Measurements from ENCODE around the gene CEP97.

Gene CEP97

GRCh38 chr3:101803173-101803782 is 78.9 kb downstream of the CEP97 start:
- Histone ChIP-seq H3K36me3 (peaks cover 23 to 51% (median 37%) of the 10 kb centered on the region in 11 experiments), H3K9ac (no peak overlapping the region), H3K4me3 (no peak overlapping the region), H3K4me2 (no peak overlapping the region), H3K27ac (no peak overlapping the region), H3K27me3 (no peaks in the 10 kb centered on the region), H3K9me3 (replicated peaks in 1 of 11) (no peaks in the 10 kb centered on the region), H3K4me1 (no peaks in the 10 kb centered on the region), H4K20me1 (peaks cover 0 to 4% (median 0%) of the 10 kb centered on the region in 11 experiments; a peak in 2 of 22 replicates)
- TF ChIP-seq Cebpa-rat (IDR thresholded peaks at IDR 0.05): no peak

- Histone ChIP-seq H3K9ac (no peak overlapping the region), H3K4me2 (no peak overlapping the region)
- TF ChIP-seq Cebpa-rat (IDR thresholded peaks at IDR 0.05): no peak
These were observed 79.5 kb downstream of the CEP97 start for GRCh38 chr3:101803939-101804338.

GRCh38 chr3:101806491-101806890 is 82.1 kb downstream of the CEP97 start:
- no peaks in the 10 kb centered on the region for H3K9me3 ChIP-seq (replicated peaks in 1 of 11)
- H3K4me2 ChIP-seq: no peak overlapping the region
- H3K4me1 ChIP-seq: peaks cover 9 to 17% (median 14%) of the 10 kb centered on the region in 10 experiments; a peak in 17 of 20 replicates
- no peak overlapping the region for H3K4me3 ChIP-seq
- no peak for TF ChIP-seq Cebpa-rat (IDR thresholded peaks at IDR 0.05)
- no peak overlapping the region for H3K9ac ChIP-seq
- H3K27me3 ChIP-seq: no peaks in the 10 kb centered on the region
- no peak overlapping the region for H3K27ac ChIP-seq
- H3K36me3 ChIP-seq: peaks cover 9 to 33% (median 23%) of the 10 kb centered on the region in 11 experiments; a peak in 20 of 22 replicates
- H4K20me1 ChIP-seq: peaks cover 0 to 1% (median 0%) of the 10 kb centered on the region in 11 experiments; a peak in 2 of 22 replicates

More at GRCh38 chr3:101803939-101804338, 79.5 kb downstream of the CEP97 start:
- H3K27me3 ChIP-seq: no peaks in the 10 kb centered on the region
- H3K4me1 ChIP-seq: peaks cover 0 to 2% (median 0%) of the 10 kb centered on the region in 10 experiments; a peak in 4 of 20 replicates
- peaks cover 0 to 4% (median 0%) of the 10 kb centered on the region in 11 experiments; a peak in 2 of 22 replicates for H4K20me1 ChIP-seq
- H3K27ac ChIP-seq: no peak overlapping the region
- no peaks in the 10 kb centered on the region for H3K9me3 ChIP-seq (replicated peaks in 1 of 11)
- H3K36me3 ChIP-seq: peaks cover 19 to 45% (median 33%) of the 10 kb centered on the region in 11 experiments
- no peak overlapping the region for H3K4me3 ChIP-seq

- TF ChIP-seq Cebpa-rat (IDR thresholded peaks at IDR 0.05): no peak
- Histone ChIP-seq H3K36me3 (peaks cover 4 to 22% (median 14%) of the 10 kb centered on the region in 11 experiments; a peak in 19 of 22 replicates), H3K9ac (no peak overlapping the region), H3K27me3 (no peaks in the 10 kb centered on the region), H3K4me1 (peaks cover 9 to 23% (median 16%) of the 10 kb centered on the region in 10 experiments; a peak in 17 of 20 replicates), H3K4me2 (no peak overlapping the region), H3K27ac (no peak overlapping the region), H4K20me1 (no peaks in the 10 kb centered on the region; a peak in 2 of 22 replicates), H3K4me3 (no peak overlapping the region), H3K9me3 (replicated peaks in 1 of 11) (no peaks in the 10 kb centered on the region)
These were observed 83.5 kb downstream of the CEP97 start for GRCh38 chr3:101807888-101808287.

GRCh38 chr3:101809178-101810021 is 85.0 kb downstream of the CEP97 start:
- H3K27me3 ChIP-seq: no peaks in the 10 kb centered on the region
- peaks cover 0 to 17% (median 6%) of the 10 kb centered on the region in 11 experiments; a peak in 11 of 22 replicates for H3K36me3 ChIP-seq
- H3K9me3 ChIP-seq (replicated peaks in 1 of 11): no peaks in the 10 kb centered on the region
- H3K27ac ChIP-seq: peak overlapping the region in 10 of 11 experiments; percentile 5 to 79 (median 56); a peak in 18 of 22 replicates
- H3K4me2 ChIP-seq: peak overlapping the region in 10 of 11 experiments; percentile 5 to 54 (median 24); a peak in 15 of 22 replicates
- no peak for TF ChIP-seq Cebpa-rat (IDR thresholded peaks at IDR 0.05)
- peak overlapping the region in 4 of 11 experiments; percentile 0 to 59 (median 19); a peak in 6 of 22 replicates for H3K9ac ChIP-seq
- peaks cover 9 to 37% (median 16%) of the 10 kb centered on the region in 10 experiments; a peak in 17 of 20 replicates for H3K4me1 ChIP-seq
- no peaks in the 10 kb centered on the region for H4K20me1 ChIP-seq
- no peak overlapping the region for H3K4me3 ChIP-seq

- Histone ChIP-seq H3K27me3 (no peaks in the 10 kb centered on the region), H4K20me1 (no peaks in the 10 kb centered on the region), H3K9ac (peak overlapping the region in 4 of 11 experiments; percentile 0 to 59 (median 19); a peak in 5 of 22 replicates), H3K36me3 (peaks cover 0 to 17% (median 6%) of the 10 kb centered on the region in 11 experiments; a peak in 8 of 22 replicates), H3K9me3 (replicated peaks in 1 of 11) (no peaks in the 10 kb centered on the region), H3K4me2 (peak overlapping the region in 10 of 11 experiments; percentile 5 to 54 (median 24); a peak in 15 of 22 replicates), H3K27ac (peak overlapping the region in 10 of 11 experiments; percentile 5 to 79 (median 56); a peak in 18 of 22 replicates), H3K4me1 (peaks cover 9 to 43% (median 17%) of the 10 kb centered on the region in 10 experiments; a peak in 17 of 20 replicates), H3K4me3 (no peak overlapping the region)
- TF ChIP-seq Cebpa-rat (IDR thresholded peaks at IDR 0.05): no peak
These were observed 85.6 kb downstream of the CEP97 start for GRCh38 chr3:101810022-101810418.

- H3K4me3 ChIP-seq: no peak overlapping the region
- TF ChIP-seq Cebpa-rat (IDR thresholded peaks at IDR 0.05): no peak
- no peaks in the 10 kb centered on the region for H3K9me3 ChIP-seq (replicated peaks in 1 of 11)
- H3K36me3 ChIP-seq: peaks cover 0 to 13% (median 7%) of the 10 kb centered on the region in 11 experiments; a peak in 12 of 22 replicates
- H3K4me2 ChIP-seq: no peak overlapping the region
- no peaks in the 10 kb centered on the region for H3K27me3 ChIP-seq
- H3K9ac ChIP-seq: no peak overlapping the region
- no peak overlapping the region for H3K27ac ChIP-seq
- peaks cover 9 to 51% (median 17%) of the 10 kb centered on the region in 10 experiments; a peak in 17 of 20 replicates for H3K4me1 ChIP-seq
- no peaks in the 10 kb centered on the region for H4K20me1 ChIP-seq
These were observed 87.5 kb downstream of the CEP97 start for GRCh38 chr3:101811875-101812274.

GRCh38 chr3:101812895-101813294 is 88.5 kb downstream of the CEP97 start:
- H3K4me1 ChIP-seq: peaks cover 9 to 59% (median 18%) of the 10 kb centered on the region in 10 experiments; a peak in 17 of 20 replicates
- 0 out of 22 replicates have a peak overlapping the region, but pooled peaks of 1 of the 11 experiments have one; percentile 34 for H3K9ac ChIP-seq
- H3K4me3 ChIP-seq: no peak overlapping the region
- H3K27me3 ChIP-seq: no peaks in the 10 kb centered on the region
- peaks cover 0 to 18% (median 10%) of the 10 kb centered on the region in 11 experiments; a peak in 15 of 22 replicates for H3K36me3 ChIP-seq
- H4K20me1 ChIP-seq: no peaks in the 10 kb centered on the region
- peak overlapping the region in 1 of 11 experiments; percentile 37; a peak in 1 of 22 replicates for H3K4me2 ChIP-seq
- no peaks in the 10 kb centered on the region for H3K9me3 ChIP-seq (replicated peaks in 1 of 11)
- no peak for TF ChIP-seq Cebpa-rat (IDR thresholded peaks at IDR 0.05)
- no peak overlapping the region for H3K27ac ChIP-seq

All from BLaER1 treated with 17β-estradiol and CSF1 and Interleukin-3, amounts not matched to agents 10 nM and 100 nM (cell line).